Ureter (tissue), 1 donor: ENCODE measurements around the gene VWA7. TPM values are rescaled to one million over a fixed set of nuclear protein-coding genes. Genes with fewer than 3 reads are reported as not detected.

Experiments used
- total RNA-seq: library from RNA; stranded (reverse); gene quantifications from one replicate; pipeline ENCODE4 v1.2.4, GENCODE V29; 2023
- donor health status: DM: yes; HTN: yes; CAD: no.

VWA7 gene
- total RNA-seq, 1 donor from 2014 or later, result 5.5 TPM

Other genes starting within 250 kb of the VWA7 start
- not detected for gene MCCD1, start 248.4 kb downstream of the VWA7 start, total RNA-seq
- 368 TPM for gene DDX39B, start 235.3 kb downstream of the VWA7 start, total RNA-seq
- 0.65 TPM for gene ATP6V1G2, start 230.7 kb downstream of the VWA7 start, total RNA-seq
- 21.9 TPM for gene NFKBIL1, start 229.7 kb downstream of the VWA7 start, total RNA-seq
- not detected for gene LTA, start 205.0 kb downstream of the VWA7 start, total RNA-seq
- gene TNF, start 201.8 kb downstream of the VWA7 start, total RNA-seq, result 0.36 TPM
- gene LTB, start 194.9 kb downstream of the VWA7 start, total RNA-seq, result 0.42 TPM
- gene LST1, start 191.1 kb downstream of the VWA7 start, total RNA-seq, result 6.7 TPM
- gene NCR3, start 184.3 kb downstream of the VWA7 start, total RNA-seq, result not detected
- 6.7 TPM for gene AIF1, start 162.1 kb downstream of the VWA7 start, total RNA-seq
- gene PRRC2A, start 156.6 kb downstream of the VWA7 start, total RNA-seq, result 186 TPM
- gene BAG6, start 124.7 kb downstream of the VWA7 start, total RNA-seq, result 234 TPM
- 2.4 TPM for gene APOM, start 121.4 kb downstream of the VWA7 start, total RNA-seq
- gene C6orf47, start 116.5 kb downstream of the VWA7 start, total RNA-seq, result 21.5 TPM
- gene GPANK1, start 112.3 kb downstream of the VWA7 start, total RNA-seq, result 15.3 TPM
- 149 TPM for gene CSNK2B, start 111.2 kb downstream of the VWA7 start, total RNA-seq
- gene LY6G5B, start 107.4 kb downstream of the VWA7 start, total RNA-seq, result 20.6 TPM
- 3.0 TPM for gene LY6G5C, start 96.3 kb downstream of the VWA7 start, total RNA-seq
- 44.5 TPM for gene ABHD16A, start 74.0 kb downstream of the VWA7 start, total RNA-seq
- gene LY6G6F, start 70.5 kb downstream of the VWA7 start, total RNA-seq, result not detected
- not detected for gene LY6G6D, start 62.0 kb downstream of the VWA7 start, total RNA-seq
- gene LY6G6C, start 55.6 kb downstream of the VWA7 start, total RNA-seq, result not detected
- gene MPIG6B, start 54.0 kb downstream of the VWA7 start, total RNA-seq, result 0.26 TPM
- gene DDAH2, start 48.0 kb downstream of the VWA7 start, total RNA-seq, result 33.3 TPM
- gene CLIC1, start 40.8 kb downstream of the VWA7 start, total RNA-seq, result 276 TPM
- 27.8 TPM for gene MSH5, start 37.3 kb downstream of the VWA7 start, total RNA-seq
- 2.8 TPM for gene SAPCD1, start 14.7 kb downstream of the VWA7 start, total RNA-seq
- gene VARS1, start 18.4 kb upstream of the VWA7 start, total RNA-seq, result 105 TPM
- gene LSM2, start 29.6 kb upstream of the VWA7 start, total RNA-seq, result 35.6 TPM
- gene HSPA1L, start 38.0 kb upstream of the VWA7 start, total RNA-seq, result 1.7 TPM
- gene HSPA1A, start 38.2 kb upstream of the VWA7 start, total RNA-seq, result 191 TPM
- 163 TPM for gene HSPA1B, start 50.4 kb upstream of the VWA7 start, total RNA-seq
- 29.2 TPM for gene NEU1, start 85.5 kb upstream of the VWA7 start, total RNA-seq
- 79.8 TPM for gene SLC44A4, start 101.7 kb upstream of the VWA7 start, total RNA-seq
- gene EHMT2, start 120.4 kb upstream of the VWA7 start, total RNA-seq, result 53.4 TPM
- 6.4 TPM for gene ZBTB12, start 124.8 kb upstream of the VWA7 start, total RNA-seq
- 17.1 TPM for gene C2, start 150.4 kb upstream of the VWA7 start, total RNA-seq
- gene CFB, start 168.8 kb upstream of the VWA7 start, total RNA-seq, result 41.4 TPM
- gene NELFE, start 181.6 kb upstream of the VWA7 start, total RNA-seq, result 59.6 TPM
- 73.7 TPM for gene SKIC2, start 181.8 kb upstream of the VWA7 start, total RNA-seq
- gene DXO, start 194.8 kb upstream of the VWA7 start, total RNA-seq, result 29.3 TPM
- 71.1 TPM for gene C4A, start 204.7 kb upstream of the VWA7 start, total RNA-seq
- 152 TPM for gene C4B, start 237.5 kb upstream of the VWA7 start, total RNA-seq